Renal pelvis (tissue), 4 donors: ENCODE data around the gene ECEL1. TPM values are rescaled to one million over a fixed set of nuclear protein-coding genes. Genes with fewer than 3 reads are reported as not detected.

ENCODE experiments used
- DNase-seq: peaks from one replicate; pipeline ENCODE4 v3.0.0-alpha.2; 2013
- polyA plus RNA-seq, 3 donors: library from polyadenylated mRNA; unstranded; fragments of 120-200 nt; gene quantifications; one replicate each; pipeline ENCODE4 v1.2.1, GENCODE V29; 2013; ENCODE audit not compliant: insufficient read length in 3 of 3

The ECEL1 gene
- polyA plus RNA-seq, 3 donors, result 4.8 to 24.8 (median 17.4) TPM

GRCh38 chr2:232431705-232432590, 55.7 kb downstream of the ECEL1 start:
- DNase-seq, result no peak

Other genes with a start within 250 kb of the ECEL1 start
- gene ALPP, start 109.1 kb downstream of the ECEL1 start, polyA plus RNA-seq, result not detected
- not detected for gene ALPG, start 81.0 kb downstream of the ECEL1 start, polyA plus RNA-seq
- gene ALPI, start 31.7 kb downstream of the ECEL1 start, polyA plus RNA-seq, result under 1 TPM; 0.06 to 0.24 (median 0.10) TPM
- under 1 TPM in 1 of 3 donors, not detected in 2; 0.13 TPM for gene PRSS56, start 32.6 kb upstream of the ECEL1 start, polyA plus RNA-seq
- gene CHRND, start 38.3 kb upstream of the ECEL1 start, polyA plus RNA-seq, result 1 to 10 TPM in 1 of 3 donors, under 1 TPM in 2; 0.47 to 1.2 (median 0.71) TPM
- gene CHRNG, start 51.9 kb upstream of the ECEL1 start, polyA plus RNA-seq, result 1 to 10 TPM in 2 of 3 donors, under 1 TPM in 1; 0.87 to 1.9 (median 1.4) TPM
- 10 to 100 TPM; 11.8 to 13.7 (median 12.4) TPM for gene TIGD1, start 62.7 kb upstream of the ECEL1 start, polyA plus RNA-seq
- gene EIF4E2, start 62.9 kb upstream of the ECEL1 start, polyA plus RNA-seq, result 100 to 1,000 TPM; 113 to 124 (median 113) TPM
- gene EFHD1, start 145.8 kb upstream of the ECEL1 start, polyA plus RNA-seq, result 10 to 100 TPM; 58.4 to 77.2 (median 62.4) TPM
- gene GIGYF2, start 209.5 kb upstream of the ECEL1 start, polyA plus RNA-seq, result 10 to 100 TPM; 61.6 to 68.9 (median 62.0) TPM